ENCODE results near the gene IGSF8.
"Not testable (repeated sequence)": the region's sequence is repeated elsewhere in the genome, so short reads cannot be mapped to it uniquely, and the experiment has no call there.

Gene IGSF8

GRCh38 chr1:160127381-160127780, 29.0 kb upstream of the IGSF8 start:
- DNase-seq (ENCODE audit: low read depth) = no peak

DNA sequence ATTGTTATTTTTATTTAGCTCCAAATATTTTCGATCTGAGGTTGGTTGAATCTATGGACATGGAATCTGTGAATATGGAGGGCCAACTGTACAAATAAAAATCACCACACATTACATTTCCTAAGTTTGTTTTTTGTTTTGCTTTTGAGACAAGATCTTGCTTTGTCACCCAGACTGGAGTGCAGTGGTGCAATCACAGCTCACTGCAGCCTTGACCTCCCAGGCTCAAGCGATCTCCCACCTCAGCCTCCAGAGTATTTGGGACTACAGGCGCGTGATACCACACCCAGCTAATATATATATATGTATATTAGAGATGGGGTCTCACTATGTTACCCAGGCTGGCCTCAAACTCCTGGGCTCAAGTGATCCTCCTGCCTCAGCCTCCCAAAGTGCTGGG, 27.9 kb upstream of the IGSF8 start:
- not testable (repeated sequence) for DNase-seq (ENCODE audit: low read depth)

- no peak for DNase-seq (ENCODE audit: low read depth)
Measured at GRCh38 chr1:160125746-160126145, 27.3 kb upstream of the IGSF8 start.

- peak; percentile 76 for DNase-seq (ENCODE audit: low read depth)
Measured at GRCh38 chr1:160124705-160125478, 26.5 kb upstream of the IGSF8 start.

GRCh38 chr1:160123726-160124125, 25.3 kb upstream of the IGSF8 start:
- DNase-seq (ENCODE audit: low read depth) = no peak

GRCh38 chr1:160122978-160123495, 24.6 kb upstream of the IGSF8 start:
- no peak for DNase-seq (ENCODE audit: low read depth)

DNA sequence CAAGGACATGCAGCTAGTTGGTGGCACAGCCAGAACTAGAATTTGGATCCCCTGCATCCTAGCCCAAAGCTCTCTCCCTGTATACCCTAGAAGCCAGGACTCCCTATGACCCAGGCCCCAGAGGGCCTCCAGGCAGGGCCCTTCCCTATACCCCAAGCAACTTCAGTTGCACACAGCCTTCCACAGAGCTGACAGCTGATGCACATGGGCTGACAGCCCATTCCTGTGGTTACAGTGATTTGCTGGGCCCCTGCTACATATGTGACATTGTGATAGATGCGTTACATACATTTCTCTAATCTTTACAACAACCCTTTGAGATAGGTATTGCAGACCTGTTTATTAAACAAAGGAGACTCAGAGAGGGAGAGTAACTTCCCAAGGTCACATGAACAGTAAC, 23.0 kb upstream of the IGSF8 start:
- no peak for DNase-seq (ENCODE audit: low read depth)

DNA sequence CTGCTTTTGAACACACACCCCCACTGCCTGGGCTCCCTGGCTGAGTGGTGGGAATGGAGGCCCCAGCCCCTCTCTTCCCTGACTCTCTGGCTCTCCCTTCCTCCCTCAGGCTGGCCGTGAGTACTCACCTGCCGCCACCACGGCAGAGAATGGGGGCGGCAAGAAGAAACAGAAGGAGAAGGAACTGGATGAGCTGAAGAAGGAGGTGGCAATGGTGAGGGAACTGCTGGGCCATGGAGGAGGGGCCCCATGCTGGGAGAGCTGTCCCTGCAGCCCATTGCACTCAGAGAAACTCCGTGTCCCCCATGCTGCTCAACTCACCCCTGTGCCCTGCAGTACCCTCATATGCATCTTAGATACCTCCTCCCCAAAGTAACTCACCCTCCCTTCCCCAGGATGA, 22.4 kb upstream of the IGSF8 start:
- no peak for DNase-seq (ENCODE audit: low read depth)

DNA sequence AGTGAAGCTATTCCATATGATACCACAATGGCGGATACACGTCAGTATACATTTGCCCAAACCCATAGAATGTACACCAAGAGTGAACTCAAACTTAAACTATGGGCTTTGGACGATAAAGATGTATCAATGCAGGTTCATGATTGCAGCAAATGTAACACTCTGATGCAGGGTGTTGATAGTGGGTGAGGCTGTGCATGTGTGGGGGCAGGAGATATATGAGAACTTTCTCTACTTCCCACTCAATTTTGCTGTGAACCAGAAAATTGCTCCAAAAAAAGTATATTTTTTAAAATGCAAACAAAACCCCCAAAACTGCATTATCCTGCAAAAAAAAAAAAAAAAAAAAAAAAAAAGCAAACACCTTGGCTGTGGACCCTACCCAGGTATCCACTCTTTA, 20.5 kb upstream of the IGSF8 start:
- no peak for DNase-seq (ENCODE audit: low read depth)

DNA sequence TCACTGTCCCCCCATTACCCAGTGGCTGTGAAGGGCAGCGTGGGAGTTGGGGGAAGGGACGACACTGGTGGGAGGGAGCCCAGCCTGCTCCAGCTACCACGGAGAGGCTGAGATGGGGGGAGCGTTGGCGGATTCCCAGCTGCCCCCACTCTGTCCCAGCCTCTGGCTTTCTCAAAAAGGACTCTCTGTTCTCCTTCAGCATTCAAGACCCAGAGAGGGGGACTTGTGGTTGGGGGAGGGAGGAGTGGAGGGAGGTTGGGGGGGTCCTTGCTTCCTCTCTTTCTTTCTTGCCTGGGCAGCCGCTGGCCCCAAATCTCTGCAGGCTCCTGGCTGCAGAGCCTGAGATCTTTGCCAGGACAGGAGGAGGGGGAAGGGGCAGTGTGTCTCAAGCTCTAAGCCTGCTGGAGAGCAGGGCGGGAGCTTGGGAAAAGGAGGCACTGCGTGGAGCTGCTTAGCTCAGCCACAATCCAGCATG, 19.3 kb upstream of the IGSF8 start:
- DNase-seq (ENCODE audit: low read depth) = no peak

- no peak for DNase-seq (ENCODE audit: low read depth)
Measured at GRCh38 chr1:160117300-160117699, 18.9 kb upstream of the IGSF8 start.

DNA sequence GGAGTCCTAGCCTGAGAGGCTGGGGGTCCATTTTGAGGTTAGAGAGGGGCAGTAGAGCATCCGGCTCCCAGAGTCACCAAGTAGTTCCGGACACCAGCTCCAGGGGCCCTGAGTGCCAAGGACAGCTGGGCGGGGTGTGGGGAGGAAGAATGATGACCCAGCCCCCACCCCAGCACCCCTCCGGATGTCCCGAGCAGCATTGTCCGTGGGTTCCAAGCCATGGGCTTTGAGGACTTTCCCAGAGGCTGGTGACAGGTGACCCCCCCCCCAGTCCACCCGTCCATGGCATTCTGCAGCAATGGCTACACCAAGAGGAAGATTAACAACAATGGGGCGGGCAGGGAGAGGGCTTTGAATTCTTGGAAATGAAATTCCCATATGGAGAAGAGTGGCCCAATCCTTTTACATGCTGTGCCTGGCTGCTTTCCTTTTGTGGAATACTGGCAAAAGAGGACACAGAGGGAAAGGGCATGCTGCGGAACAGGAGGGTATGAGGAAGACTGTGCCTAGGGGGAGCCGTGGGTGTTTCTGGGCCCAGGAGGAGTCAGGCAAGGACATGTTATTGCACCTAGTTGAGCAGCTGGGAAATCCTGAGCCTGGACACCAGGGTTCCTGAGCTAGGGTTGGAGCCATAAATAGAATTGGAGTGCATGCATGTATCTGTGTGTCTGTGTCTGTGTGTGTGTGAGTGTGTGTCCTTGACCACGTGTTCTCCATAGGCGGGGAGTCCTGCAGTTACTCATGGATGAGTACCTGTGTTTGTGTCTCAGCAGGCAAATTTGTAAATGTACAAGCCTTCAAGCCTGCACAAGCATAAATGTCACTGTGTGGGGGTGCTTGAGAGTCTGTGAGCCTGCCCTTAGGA, 18.1 kb upstream of the IGSF8 start:
- DNase-seq (ENCODE audit: low read depth) = no peak

DNA sequence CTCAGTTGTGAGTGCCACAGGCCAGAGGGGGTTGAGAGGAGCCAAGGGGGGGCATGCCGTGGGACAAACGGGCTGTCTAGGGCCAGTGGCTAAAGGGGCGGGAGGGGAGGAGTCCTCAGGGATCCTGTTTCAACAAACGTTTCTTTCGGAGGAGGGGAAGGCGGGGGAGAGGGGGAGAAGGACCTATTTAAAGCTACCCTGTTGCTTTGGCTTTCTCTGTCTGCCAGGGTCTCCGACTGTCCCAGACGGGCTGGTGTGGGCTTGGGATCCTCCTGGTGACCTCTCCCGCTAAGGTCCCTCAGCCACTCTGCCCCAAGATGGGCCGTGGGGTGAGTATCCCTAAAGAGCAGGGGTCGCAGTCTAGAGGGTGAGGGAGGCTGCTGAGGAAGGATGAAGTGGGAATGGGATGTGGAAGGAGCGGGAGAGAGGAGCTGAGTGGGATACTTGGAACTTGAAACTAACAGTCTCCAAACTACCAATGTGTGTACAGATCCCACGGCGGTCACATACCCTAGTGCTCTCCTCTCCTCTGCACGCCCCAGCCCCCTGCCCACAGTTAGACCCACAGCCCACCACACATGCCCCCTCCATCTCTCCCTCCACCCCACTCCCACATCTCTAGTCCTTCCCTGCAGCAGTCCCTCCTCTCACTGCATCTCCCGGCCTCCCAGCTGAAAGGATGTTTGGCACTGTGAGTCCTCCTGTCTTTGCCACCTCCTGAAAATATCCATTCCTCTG, 17.3 kb upstream of the IGSF8 start, which contains the start of gene ATP1A2:
ATP1A2 (plus strand) TSS at position 215 of the 738 bp plus-strand sequence; CDS start at position 318, 103 bp downstream.
- no peak for DNase-seq (ENCODE audit: low read depth)

DNA sequence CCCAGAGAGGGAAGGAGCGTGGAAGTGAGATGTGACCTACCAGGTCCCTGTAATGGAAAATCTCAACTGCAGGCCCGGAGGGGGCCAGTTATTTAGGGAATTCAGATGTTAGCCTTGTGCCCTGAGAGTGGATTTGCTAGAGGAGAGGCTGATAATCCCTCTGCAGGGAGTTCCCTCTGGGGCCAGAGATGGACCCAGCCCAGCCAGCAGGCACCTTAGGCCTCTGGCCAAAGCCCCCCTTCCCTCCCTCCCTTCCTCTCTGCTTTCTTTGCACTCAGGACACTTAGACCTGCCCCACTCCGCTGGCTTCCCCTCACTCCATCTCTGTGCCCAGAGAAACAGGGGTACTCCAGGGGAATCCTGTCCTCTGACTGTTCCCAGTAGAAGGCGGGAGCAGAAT, 15.7 kb upstream of the IGSF8 start:
- DNase-seq (ENCODE audit: low read depth) = no peak

DNA sequence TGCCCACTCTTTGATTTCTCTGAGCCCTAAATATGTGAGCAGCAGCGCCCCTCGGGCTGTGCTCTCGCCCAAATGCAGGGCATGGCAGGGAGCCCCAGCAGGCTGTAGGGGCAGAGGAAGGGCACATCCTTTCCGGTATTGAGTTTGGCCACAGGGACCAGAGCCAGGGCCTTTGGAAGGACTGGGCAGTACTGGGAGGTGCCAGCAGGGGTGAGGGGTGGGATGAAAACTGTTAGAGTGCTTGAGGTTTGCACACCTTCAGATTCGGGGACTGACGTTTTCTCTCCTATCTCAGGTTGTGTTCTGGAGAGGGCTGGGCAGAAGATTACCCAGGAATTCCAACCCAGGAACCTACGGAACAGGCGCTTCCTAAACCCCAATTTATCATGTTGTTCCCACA, 15.0 kb upstream of the IGSF8 start:
- no peak for DNase-seq (ENCODE audit: low read depth)

DNA sequence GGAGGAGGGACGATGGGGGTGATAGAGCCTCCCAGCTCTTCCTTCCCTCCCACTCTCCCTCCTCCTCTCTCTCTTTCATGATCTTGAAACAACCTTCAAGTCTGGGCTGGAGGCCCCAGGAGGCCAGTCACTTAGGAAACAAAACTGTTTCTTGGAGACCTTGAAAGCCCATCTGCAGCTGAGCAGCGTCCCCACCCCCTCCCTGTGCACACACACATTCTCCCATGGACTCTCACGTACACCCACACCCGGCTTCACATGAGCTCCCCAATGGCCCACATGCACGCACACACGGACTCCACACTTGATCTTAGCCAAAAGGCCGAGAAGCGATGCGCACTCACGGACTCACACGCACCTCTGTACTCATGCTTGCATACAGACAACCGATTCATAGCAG, 13.9 kb upstream of the IGSF8 start:
- DNase-seq (ENCODE audit: low read depth) = no peak

DNA sequence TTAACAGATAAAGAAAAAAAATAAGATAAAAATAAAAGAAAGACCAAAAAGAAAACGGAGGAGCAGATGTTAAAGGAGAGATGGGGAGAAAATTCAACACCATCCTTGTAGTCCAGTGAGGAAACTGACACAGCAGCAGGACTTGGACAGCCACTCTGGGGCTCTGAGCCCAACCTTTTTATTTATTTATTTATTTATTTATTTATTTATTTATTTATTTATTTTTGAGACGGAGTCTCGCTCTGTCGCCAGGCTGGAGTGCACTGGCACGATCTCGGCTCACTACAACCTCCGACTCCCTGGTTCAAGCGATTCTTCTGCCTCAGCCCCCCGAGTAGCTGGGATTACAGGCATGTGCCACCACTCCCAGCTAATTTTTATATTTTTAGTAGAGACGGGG, 13.0 kb upstream of the IGSF8 start:
- DNase-seq (ENCODE audit: low read depth) = not testable (repeated sequence)

DNA sequence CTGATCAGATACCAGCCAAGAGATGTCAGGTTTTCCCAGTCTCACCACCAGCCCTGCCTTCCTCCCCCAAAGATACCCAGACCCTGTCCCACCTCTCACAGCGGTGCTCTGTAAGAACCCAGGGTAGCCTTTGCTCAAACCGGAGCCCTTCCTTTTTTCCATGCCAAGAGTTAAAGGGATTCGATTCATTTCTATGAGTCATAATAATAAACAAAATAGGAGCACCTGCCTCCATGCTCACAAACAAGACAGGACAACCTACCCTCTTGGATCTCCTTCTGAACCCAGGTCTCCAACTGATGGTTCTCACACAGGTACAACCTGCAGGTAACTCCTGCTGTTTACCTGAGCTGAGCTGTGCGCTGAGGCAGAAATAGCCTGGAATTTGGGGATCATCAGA, 11.3 kb upstream of the IGSF8 start:
- DNase-seq (ENCODE audit: low read depth) = no peak

GRCh38 chr1:160108888-160109662, 10.7 kb upstream of the IGSF8 start:
- DNase-seq (ENCODE audit: low read depth) = peak; percentile 64

GRCh38 chr1:160107512-160107911, 9.1 kb upstream of the IGSF8 start:
- no peak for DNase-seq (ENCODE audit: low read depth)

GRCh38 chr1:160105155-160105554, 6.7 kb upstream of the IGSF8 start:
- no peak for DNase-seq (ENCODE audit: low read depth)

Data from fibroblast of the conjunctiva (primary cell).